Mesendoderm (in vitro differentiated cells): ENCODE results near the gene SUPT20HL2. TPM values are rescaled to one million over a fixed set of nuclear protein-coding genes. Genes with fewer than 3 reads are reported as not detected.
"Not testable (repeated sequence)": the region's sequence is repeated elsewhere in the genome, so short reads cannot be mapped to it uniquely, and the experiment has no call there.

Experiments used
- DNase-seq: peaks from one replicate; pipeline ENCODE4 v3.0.0; 2013
- H2AK5ac ChIP-seq: 2 replicates; pipeline ENCODE4 v1.6.1; 2013; ENCODE audit warnings: low read length, inconsistent platforms
- H2BK120ac ChIP-seq: 2 replicates; pipeline ENCODE4 v1.6.1; 2013; ENCODE audit warnings: low read depth, mild to moderate bottlenecking, low read length, moderate library complexity, mixed read lengths
- H2BK15ac ChIP-seq: replicated peaks from 2 replicates; pipeline ENCODE4 v1.6.1; 2013; ENCODE audit warnings: low read depth, mild to moderate bottlenecking, moderate library complexity
- H2BK5ac ChIP-seq: 2 replicates; pipeline ENCODE4 v1.6.1; 2013; ENCODE audit warnings: low read length, inconsistent platforms
- H3K18ac ChIP-seq: 2 replicates; pipeline ENCODE4 v1.6.1; 2013; ENCODE audit warnings: mild to moderate bottlenecking, low read length, mixed read lengths
- H3K23ac ChIP-seq: one replicate; pipeline ENCODE4 v1.6.1; 2013; ENCODE audit warnings: low read length
- H3K27ac ChIP-seq: 2 replicates; pipeline ENCODE4 v1.5.1; 2013; ENCODE audit warnings: low read depth, mild to moderate bottlenecking, inconsistent platforms, low read length, moderate library complexity
- H3K27me3 ChIP-seq: 2 replicates; pipeline ENCODE4 v1.6.1; 2013; ENCODE audit warnings: low read length, control low read depth, mild to moderate bottlenecking, inconsistent platforms; ENCODE audit not compliant: insufficient read depth, poor library complexity
- H3K36me3 ChIP-seq: 2 replicates; pipeline ENCODE4 v1.6.1; 2013; ENCODE audit warnings: low read length, inconsistent platforms; ENCODE audit not compliant: control insufficient read depth, insufficient read depth
- H3K4ac ChIP-seq: one replicate; pipeline ENCODE4 v1.6.1; 2013; ENCODE audit warnings: low read depth, mild to moderate bottlenecking, low read length, moderate library complexity
- H3K4me1 ChIP-seq: 2 replicates; pipeline ENCODE4 v1.6.1; 2013; ENCODE audit warnings: low read depth, low read length, inconsistent platforms; ENCODE audit not compliant: control insufficient read depth
- H3K4me2 ChIP-seq: 2 replicates; pipeline ENCODE4 v1.6.1; 2013; ENCODE audit warnings: low read length
- H3K4me3 ChIP-seq: 2 replicates; pipeline ENCODE4 v1.5.1; 2013; ENCODE audit warnings: mild to moderate bottlenecking, low read length
- H3K56ac ChIP-seq: one replicate; pipeline ENCODE4 v1.6.1; 2013; ENCODE audit warnings: low read length
- H3K79me1 ChIP-seq: 2 replicates; pipeline ENCODE4 v1.6.1; 2013; ENCODE audit warnings: low read length, inconsistent platforms
- H3K79me2 ChIP-seq: 2 replicates; pipeline ENCODE4 v1.6.1; 2013; ENCODE audit warnings: mild to moderate bottlenecking, low read length; ENCODE audit not compliant: control insufficient read depth, insufficient read depth
- H3K9ac ChIP-seq: 2 replicates; pipeline ENCODE4 v1.6.1; 2013; ENCODE audit warnings: low read length, inconsistent platforms
- H4K5ac ChIP-seq: one replicate; pipeline ENCODE4 v1.6.1; 2013; ENCODE audit warnings: low read length
- H4K8ac ChIP-seq: one replicate; pipeline ENCODE4 v1.6.1; 2013; ENCODE audit warnings: low read depth, mild to moderate bottlenecking, control low read depth, low read length, moderate library complexity
- WGBS: extraction: QIAGEN DNeasy Blood & Tissue Kit; methylation state at CpG from one replicate; pipeline ENCODE4 v1.1.7; 2013; ENCODE audit warnings: low lambda C conversion rate, missing lambda C conversion rate; ENCODE audit not compliant: insufficient coverage; ENCODE audit errors: extremely low coverage; 5-methylcytosine and 5-hydroxymethylcytosine counted together
- polyA plus RNA-seq, 2 experiments: library from polyadenylated mRNA; stranded (reverse); fragments of 200-250 nt; gene quantifications; one replicate each; pipeline ENCODE4 v1.2.3, GENCODE V29; 2013

SUPT20HL2 gene
- polyA plus RNA-seq (2013, experiment 1 of 2): not detected
- not detected for polyA plus RNA-seq (2013, experiment 2 of 2)

DNA sequence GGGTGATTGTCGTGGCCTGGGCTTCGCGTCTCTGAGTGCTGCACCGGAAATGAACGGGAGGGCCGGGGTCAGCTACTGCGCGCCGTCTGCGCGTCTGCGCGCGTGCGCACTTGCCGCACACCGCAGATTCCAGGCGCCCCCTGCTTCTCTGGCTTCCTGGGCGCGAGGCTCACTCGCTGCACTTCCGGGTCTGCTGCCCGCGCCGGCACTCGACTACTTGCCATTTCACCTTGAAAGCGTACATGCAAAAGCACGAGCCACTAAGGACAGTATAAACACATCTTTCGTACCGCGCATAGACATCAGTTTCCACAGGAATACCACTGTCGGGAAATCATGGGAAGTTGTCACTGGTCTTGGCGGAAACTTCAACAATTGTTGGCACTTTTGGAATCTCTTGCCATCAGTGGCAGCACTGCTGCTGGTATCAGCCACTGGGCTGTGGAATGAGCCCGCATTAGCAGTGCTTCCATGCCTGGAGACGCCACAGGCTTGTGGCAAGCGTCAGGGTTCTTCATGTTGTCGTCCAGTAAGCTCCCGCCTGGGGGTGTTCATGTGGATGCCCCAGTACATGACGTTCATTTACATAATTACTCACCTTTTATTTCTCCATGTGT is at the start of gene SUPT20HL2:
Gene SUPT20HL2, minus strand, starts transcription at position 51 of the 617 bp plus-strand sequence. CDS start 754 bp downstream, outside the sequence.
- Histone ChIP-seq H2AK5ac (no peak within 1 kb of the TSS), H3K79me2 (no peaks in the 10 kb centered on the region), H4K8ac (no peak within 1 kb of the TSS), H3K79me1 (no peaks in the 10 kb centered on the region), H3K4me1 (no peaks in the 10 kb centered on the region), H4K5ac (no peak within 1 kb of the TSS), H3K4me2 (no peak within 1 kb of the TSS), H2BK5ac (no peak within 1 kb of the TSS), H3K4ac (no peak within 1 kb of the TSS), H3K56ac (no peak within 1 kb of the TSS), H3K36me3 (no peaks in the 10 kb centered on the region), H3K4me3 (no peak within 1 kb of the TSS), H3K27me3 (no peaks in the 10 kb centered on the region), H3K9ac (no peak within 1 kb of the TSS), H2BK15ac (no peak within 1 kb of the TSS), H3K23ac (no peak within 1 kb of the TSS), H3K27ac (no peak within 1 kb of the TSS), H3K18ac (no peak within 1 kb of the TSS), H2BK120ac (no peak within 1 kb of the TSS)
- no peak for DNase-seq
- WGBS: no CpG with 5 or more reads among the region's 39 CpGs

DNA sequence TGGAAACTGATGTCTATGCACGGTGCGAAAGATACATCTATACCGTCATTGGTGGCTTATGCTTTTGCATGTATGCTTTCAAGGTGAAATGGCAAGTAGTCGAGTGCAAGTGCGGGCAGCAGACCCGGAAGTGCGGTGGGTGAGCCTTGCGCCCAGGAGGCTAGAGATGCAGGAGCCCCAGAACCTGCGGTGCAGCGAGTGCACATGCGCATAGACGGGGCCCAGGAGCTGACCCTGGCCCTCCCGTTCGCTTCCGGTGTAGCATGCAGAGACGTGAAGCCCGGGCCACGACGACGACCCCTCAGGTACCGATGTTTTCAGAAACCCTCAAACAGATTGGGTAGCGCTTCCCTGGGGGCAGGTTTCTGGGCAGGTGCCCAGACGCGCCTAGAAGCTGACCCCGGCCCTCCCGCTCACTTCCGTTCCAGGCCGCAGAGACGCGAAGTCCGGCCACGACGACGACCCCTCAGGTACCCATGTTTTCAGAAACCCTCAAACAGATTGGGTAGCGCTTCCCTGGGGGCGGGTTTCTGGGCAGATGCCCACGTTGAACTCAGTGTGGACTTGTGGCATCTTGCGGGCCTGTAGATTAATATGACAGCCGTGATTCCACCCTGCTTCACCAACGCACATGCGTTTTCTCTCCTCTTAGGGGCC is 48.3 kb upstream of the SUPT20HL2 start:
- H3K4ac ChIP-seq, H4K5ac ChIP-seq, H2BK5ac ChIP-seq, H3K27ac ChIP-seq, H4K8ac ChIP-seq, H3K4me3 ChIP-seq, H3K27me3 ChIP-seq, H3K4me2 ChIP-seq, H3K9ac ChIP-seq, DNase-seq, H2BK120ac ChIP-seq, H3K18ac ChIP-seq, H2BK15ac ChIP-seq, H3K4me1 ChIP-seq, H3K23ac ChIP-seq, H3K79me1 ChIP-seq, H3K56ac ChIP-seq, H2AK5ac ChIP-seq, H3K79me2 ChIP-seq, H3K36me3 ChIP-seq: not testable (repeated sequence)
- no CpG with 5 or more reads among the region's 41 CpGs for WGBS

DNA sequence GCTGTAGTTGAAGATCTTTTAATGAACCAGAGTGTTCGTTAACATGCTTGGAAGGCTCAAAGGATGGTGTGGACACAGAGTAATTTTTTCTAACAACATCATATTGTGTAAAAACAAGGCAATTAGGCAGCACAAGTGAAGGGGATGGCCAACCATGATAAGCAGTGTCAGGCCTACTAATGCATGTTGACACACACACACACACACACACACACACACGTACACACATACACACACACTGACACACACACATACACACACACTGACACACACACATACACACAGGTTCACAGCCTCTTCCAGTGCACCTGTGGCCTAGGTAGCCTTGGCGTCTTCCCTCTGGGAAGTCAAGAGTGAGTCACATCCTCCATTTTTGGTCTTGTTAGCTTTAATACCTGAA is 46.4 kb upstream of the SUPT20HL2 start, which contains the start of gene SUPT20HL1:
Gene SUPT20HL1, plus strand, starts transcription at position 368 of the 400 bp plus-strand sequence. CDS start 2,122 bp downstream, outside the sequence.
- H3K4me2 ChIP-seq: no peak within 1 kb of the TSS
- DNase-seq: no peak
- no peak within 1 kb of the TSS for H4K5ac ChIP-seq
- no peak within 1 kb of the TSS for H2AK5ac ChIP-seq
- no peak within 1 kb of the TSS for H3K18ac ChIP-seq
- no peaks in the 10 kb centered on the region for H3K4me1 ChIP-seq
- H3K79me2 ChIP-seq: no peaks in the 10 kb centered on the region
- H3K4me3 ChIP-seq: no peak within 1 kb of the TSS
- H3K56ac ChIP-seq: no peak within 1 kb of the TSS
- H3K4ac ChIP-seq: no peak within 1 kb of the TSS
- no peak within 1 kb of the TSS for H2BK15ac ChIP-seq
- H3K79me1 ChIP-seq: no peaks in the 10 kb centered on the region
- H3K27ac ChIP-seq: no peak within 1 kb of the TSS
- H3K27me3 ChIP-seq: no peaks in the 10 kb centered on the region
- no peak within 1 kb of the TSS for H2BK120ac ChIP-seq
- no peak within 1 kb of the TSS for H2BK5ac ChIP-seq
- WGBS: no CpG with 5 or more reads among the region's 3 CpGs
- H3K9ac ChIP-seq: no peak within 1 kb of the TSS
- H3K23ac ChIP-seq: no peak within 1 kb of the TSS
- no peak within 1 kb of the TSS for H4K8ac ChIP-seq
- H3K36me3 ChIP-seq: no peaks in the 10 kb centered on the region

DNA sequence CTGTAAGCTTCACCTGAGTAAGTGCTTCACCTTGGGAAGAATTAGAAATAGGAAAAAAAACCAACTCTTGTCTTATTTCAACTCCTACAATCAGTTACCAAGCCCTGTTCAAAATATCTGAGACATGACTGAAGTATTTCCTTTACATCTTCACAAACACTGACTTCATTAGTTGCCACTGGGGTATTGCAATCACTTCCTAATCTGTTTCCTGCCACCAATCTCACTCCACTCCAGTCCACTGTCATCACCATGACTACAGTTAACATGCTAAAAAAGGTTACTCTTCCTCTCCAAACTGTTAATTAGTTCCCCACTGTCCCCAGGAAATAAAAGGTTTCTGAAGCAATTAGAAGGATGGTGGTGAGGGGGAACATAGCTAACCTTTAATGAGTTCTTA is 43.2 kb upstream of the SUPT20HL2 start:
- peak; percentile 45 for DNase-seq
- no peak overlapping the region for H3K27ac ChIP-seq
- H3K79me1 ChIP-seq: no peaks in the 10 kb centered on the region
- H3K4me3 ChIP-seq: no peak overlapping the region
- no peak overlapping the region for H2BK15ac ChIP-seq
- H2BK5ac ChIP-seq: no peak overlapping the region
- no peak overlapping the region for H2AK5ac ChIP-seq
- H3K36me3 ChIP-seq: no peaks in the 10 kb centered on the region
- no peak overlapping the region for H3K9ac ChIP-seq
- H4K8ac ChIP-seq: no peak overlapping the region
- no peaks in the 10 kb centered on the region for H3K4me1 ChIP-seq
- no peaks in the 10 kb centered on the region for H3K79me2 ChIP-seq
- no peaks in the 10 kb centered on the region for H3K27me3 ChIP-seq
- H3K23ac ChIP-seq: no peak overlapping the region
- H3K4me2 ChIP-seq: no peak overlapping the region
- H4K5ac ChIP-seq: no peak overlapping the region
- no peak overlapping the region for H3K4ac ChIP-seq
- no peak overlapping the region for H3K18ac ChIP-seq
- H2BK120ac ChIP-seq: no peak overlapping the region
- H3K56ac ChIP-seq: no peak overlapping the region

DNA sequence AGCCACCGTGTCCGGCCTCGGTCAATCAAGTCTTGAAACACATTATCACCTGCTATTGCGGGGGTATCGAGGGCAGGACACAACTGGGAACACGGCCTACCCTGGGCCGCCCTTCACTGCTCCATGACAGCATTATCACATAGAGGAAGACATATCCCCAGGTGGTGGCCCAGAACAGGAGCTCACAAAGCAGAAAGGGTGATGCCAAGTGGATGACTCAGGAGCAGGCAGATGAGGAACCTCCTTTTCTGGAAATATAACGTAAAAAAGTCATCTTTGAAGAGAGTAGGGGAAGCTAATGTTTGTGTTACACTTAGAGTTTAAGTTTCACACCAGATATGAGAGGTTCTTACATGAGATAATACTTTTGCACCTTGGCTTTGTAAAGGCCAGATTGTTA is 41.2 kb upstream of the SUPT20HL2 start:
- Histone ChIP-seq H3K27me3 (no peaks in the 10 kb centered on the region), H3K4me2 (no peak overlapping the region), H2BK5ac (no peak overlapping the region), H3K4ac (no peak overlapping the region), H3K9ac (no peak overlapping the region), H4K5ac (no peak overlapping the region), H2BK120ac (no peak overlapping the region), H3K56ac (no peak overlapping the region), H3K4me3 (no peak overlapping the region), H3K4me1 (no peaks in the 10 kb centered on the region), H2BK15ac (no peak overlapping the region), H4K8ac (no peak overlapping the region), H2AK5ac (no peak overlapping the region), H3K79me1 (no peaks in the 10 kb centered on the region), H3K79me2 (no peaks in the 10 kb centered on the region), H3K27ac (no peak overlapping the region), H3K18ac (no peak overlapping the region), H3K23ac (no peak overlapping the region), H3K36me3 (no peaks in the 10 kb centered on the region)
- DNase-seq: no peak
- no CpG with 5 or more reads among the region's 8 CpGs for WGBS
